NCI-H1417 treated with DMSO at 0.1 percent for 48 hours (cell line): ENCODE data around the gene ABCC1.

Experiments
- DNase-seq: peaks from one replicate; lab custom pipeline; 2025; lab: John Stamatoyannopoulos, UW

Gene ABCC1

GRCh38 chr16:16050106-16050505, 100.7 kb downstream of the ABCC1 start:
- DNase-seq, result no peak

GRCh38 chr16:16051132-16051531, 101.7 kb downstream of the ABCC1 start:
- DNase-seq, result no peak

- DNase-seq, result no peak
Measured at GRCh38 chr16:16052916-16053315, 103.5 kb downstream of the ABCC1 start.

GRCh38 chr16:16057102-16057501, 107.7 kb downstream of the ABCC1 start:
- DNase-seq, result no peak

- DNase-seq, result no peak
Measured at GRCh38 chr16:16059160-16059559, 109.7 kb downstream of the ABCC1 start.

GRCh38 chr16:16059895-16060590, 110.6 kb downstream of the ABCC1 start:
- no peak for DNase-seq

- no peak for DNase-seq
Measured at GRCh38 chr16:16062023-16062937, 112.9 kb downstream of the ABCC1 start.

- no peak for DNase-seq
Measured at GRCh38 chr16:16063683-16064082, 114.3 kb downstream of the ABCC1 start.

GRCh38 chr16:16064874-16065384, 115.5 kb downstream of the ABCC1 start:
- DNase-seq, result no peak

GRCh38 chr16:16067127-16067526, 117.7 kb downstream of the ABCC1 start:
- no peak for DNase-seq

- DNase-seq, result no peak
Measured at GRCh38 chr16:16071631-16072244, 122.3 kb downstream of the ABCC1 start.

GRCh38 chr16:16073001-16073545, 123.7 kb downstream of the ABCC1 start:
- no peak for DNase-seq

GRCh38 chr16:16073891-16074881, 124.8 kb downstream of the ABCC1 start:
- DNase-seq, result no peak

GRCh38 chr16:16075488-16076422, 126.3 kb downstream of the ABCC1 start:
- no peak for DNase-seq

- no peak for DNase-seq
Measured at GRCh38 chr16:16076423-16076813, 127.0 kb downstream of the ABCC1 start.

- no peak for DNase-seq
Measured at GRCh38 chr16:16080465-16081065, 131.1 kb downstream of the ABCC1 start.

- no peak for DNase-seq
Measured at GRCh38 chr16:16081141-16081540, 131.7 kb downstream of the ABCC1 start.

- DNase-seq, result no peak
Measured at GRCh38 chr16:16082255-16082654, 132.8 kb downstream of the ABCC1 start.

- no peak for DNase-seq
Measured at GRCh38 chr16:16083421-16084156, 134.2 kb downstream of the ABCC1 start.
